ENCODE results near the gene VPS4B. TPM values are rescaled to one million over a fixed set of nuclear protein-coding genes. Genes with fewer than 3 reads are reported as not detected.

Gene VPS4B
- total and polyA plus RNA-seq, 2 of the 8 experiments (the other 6 are each of a cell fraction or from before 2014, with no cell fraction given), result 7.2 to 45.3 TPM

DNA sequence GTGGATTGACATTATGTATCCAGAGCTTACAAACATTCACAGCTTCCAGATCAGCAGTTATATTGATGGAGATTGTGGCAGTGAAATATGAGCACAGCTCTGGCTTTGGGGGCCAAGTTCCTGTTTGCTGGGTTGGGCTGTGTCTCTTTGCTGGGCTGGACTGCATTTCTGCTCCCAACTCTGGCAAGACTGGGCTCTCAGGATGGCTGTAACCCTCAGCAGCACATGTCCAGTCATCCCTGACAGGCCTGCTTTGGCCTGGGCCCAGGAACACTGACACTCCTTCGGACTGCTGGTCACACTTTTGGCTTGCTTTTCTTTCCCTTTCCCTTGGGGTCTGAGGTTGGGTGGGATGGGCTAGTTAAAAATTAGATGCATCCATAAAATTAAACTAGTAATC, 17.9 kb upstream of the VPS4B start:
- H3K27ac ChIP-seq (ENCODE audit: low read depth, low read length), result no peak overlapping the region
- no peak overlapping the region for H3K4ac ChIP-seq (replicated peaks; ENCODE audit: insufficient read length, low read depth, low read length)
- no peak overlapping the region for H2BK120ac ChIP-seq (replicated peaks; ENCODE audit: low read depth, low read length)
- no peak overlapping the region for H3K4me2 ChIP-seq (ENCODE audit: insufficient read depth in 1 of 2, low read depth in 2 of 2, low read length in 2 of 2)
- H3K27me3 ChIP-seq (replicated peaks in 1 of 4; ENCODE audit: control insufficient read depth in 3 of 4, extremely low read depth in 1 of 4, insufficient read depth in 3 of 4, low read length in 3 of 4), result no peaks in the 10 kb centered on the region
- no peak overlapping the region for H2BK15ac ChIP-seq (ENCODE audit: low read length)
- H3K79me2 ChIP-seq (ENCODE audit: control insufficient read depth in 1 of 2, insufficient read depth in 2 of 2, low read length in 2 of 2), result no peaks in the 10 kb centered on the region
- H3K23ac ChIP-seq (ENCODE audit: insufficient read length), result no peak overlapping the region
- H2AK5ac ChIP-seq (ENCODE audit: low read depth, low read length), result no peak overlapping the region
- no peak overlapping the region for H2AFZ ChIP-seq (ENCODE audit: low read length)
- no peak overlapping the region for H4K8ac ChIP-seq (ENCODE audit: extremely low read depth, insufficient read depth, low read length)
- FAIRE-seq (no peak), DNase-seq (ENCODE audit: low read depth in 1 of 2, low spot score in 2 of 2) (no peak)
- ChIA-PET CTCF (ENCODE audit: partially characterized antibody) (interaction anchor here (0.9 to 4.6 kb wide), 19 partner anchors 10 to 523 kb away, joined by 3 to 35 read pairs (median 5); no protein-coding TSS in a partner anchor), POLR2A (ENCODE audit: partially characterized antibody) (interaction anchor here (0.6 to 1.1 kb wide), 2 partner anchors 18 to 78 kb away, joined by 3 to 6 read pairs; partner anchors contain the start of gene VPS4B)
- H3K9ac ChIP-seq (replicated peaks in 1 of 4; ENCODE audit: extremely low read depth in 1 of 4, low read depth in 3 of 4, low read length in 3 of 4), result no peak overlapping the region
- no peak overlapping the region for H3K14ac ChIP-seq (ENCODE audit: insufficient read length)
- H3K56ac ChIP-seq (replicated peaks; ENCODE audit: insufficient read length, low read depth, low read length), result no peak overlapping the region
- no peak overlapping the region for H3K4me3 ChIP-seq (ENCODE audit: extremely low read depth in 1 of 4, insufficient read depth in 2 of 4, low read depth in 3 of 4, low read length in 4 of 4)
- H3K4me1 ChIP-seq (replicated peaks in 1 of 4; ENCODE audit: control insufficient read depth in 3 of 4, insufficient read depth in 4 of 4, low read length in 3 of 4), result no peaks in the 10 kb centered on the region
- no peak overlapping the region for H2BK5ac ChIP-seq (ENCODE audit: low read depth, low read length)
- no peak overlapping the region for H4K5ac ChIP-seq (ENCODE audit: insufficient read length, low read depth, low read length)
- H3K79me1 ChIP-seq (ENCODE audit: low read depth, low read length), result no peaks in the 10 kb centered on the region
- H2BK12ac ChIP-seq (ENCODE audit: low read depth, low read length), result no peak overlapping the region
- no peak overlapping the region for H3K18ac ChIP-seq (ENCODE audit: extremely low read depth, low read length)
- no peak overlapping the region for H2BK20ac ChIP-seq (ENCODE audit: low read length)
- H3K36me3 ChIP-seq (ENCODE audit: control insufficient read depth in 2 of 4, insufficient read depth in 4 of 4, low read length in 3 of 4), result no peaks in the 10 kb centered on the region
- no peaks in the 10 kb centered on the region for H3K9me3 ChIP-seq (ENCODE audit: insufficient read depth in 2 of 2, low read depth in 1 of 2, low read length in 1 of 2)
- WGBS, 2 experiments (ENCODE audit: extremely low coverage in 1 of 2, insufficient coverage in 1 of 2, insufficient read length in 1 of 2, insufficient replicate concordance in 2 of 2, low coverage in 1 of 2, low lambda C conversion rate in 2 of 2, missing lambda C conversion rate in 1 of 2), result 100% methylated on average over 1 of the region's 1 CpG; no CpG with 5 or more reads in 1 of the 2 experiments
- no peaks in the 10 kb centered on the region for H3K23me2 ChIP-seq (ENCODE audit: low read depth, low read length)
- H4K20me1 ChIP-seq (replicated peaks in 1 of 2; ENCODE audit: control insufficient read depth in 1 of 2, insufficient read depth in 2 of 2, low read length in 2 of 2), result peaks cover 0 to 2% of the 10 kb centered on the region in 2 experiments
- H4K91ac ChIP-seq (replicated peaks; ENCODE audit: insufficient read length, low read length), result no peak overlapping the region
- TF ChIP-seq CTBP2 (IDR thresholded peaks at IDR 0.05; ENCODE audit: borderline replicate concordance, insufficient read depth, insufficient read length, low read length), result no peak
- no peak for TF ChIP-seq SIX5 (IDR thresholded peaks at IDR 0.05; ENCODE audit: low read depth, low read length)
- TF ChIP-seq SP2 (IDR thresholded peaks at IDR 0.05; ENCODE audit: low read length), result no peak
- no peak for TF ChIP-seq SP4 (IDR thresholded peaks at IDR 0.05; ENCODE audit: low read length)
- TF ChIP-seq, protein P1, sequence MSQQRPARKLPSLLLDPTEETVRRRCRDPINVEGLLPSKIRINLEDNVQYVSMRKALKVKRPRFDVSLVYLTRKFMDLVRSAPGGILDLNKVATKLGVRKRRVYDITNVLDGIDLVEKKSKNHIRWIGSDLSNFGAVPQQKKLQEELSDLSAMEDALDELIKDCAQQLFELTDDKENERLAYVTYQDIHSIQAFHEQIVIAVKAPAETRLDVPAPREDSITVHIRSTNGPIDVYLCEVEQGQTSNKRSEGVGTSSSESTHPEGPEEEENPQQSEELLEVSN (IDR thresholded peaks at IDR 0.05), result no peak
- no peak for TF ChIP-seq HDAC6 (IDR thresholded peaks at IDR 0.05; ENCODE audit: low read depth, low read length)
- no peak for TF ChIP-seq EGR1 (IDR thresholded peaks at IDR 0.05; ENCODE audit: borderline replicate concordance, low read depth, low read length)
- no peak for TF ChIP-seq POLR2AphosphoS5 (IDR thresholded peaks at IDR 0.05; ENCODE audit: low read depth, low read length)
- no peak for TF ChIP-seq BACH1 (IDR thresholded peaks at IDR 0.05; ENCODE audit: low read length)
- TF ChIP-seq CEBPB (IDR thresholded peaks at IDR 0.05; ENCODE audit: low read depth, low read length), result no peak
- TF ChIP-seq SIRT6 (IDR thresholded peaks at IDR 0.05; ENCODE audit: low read length), result no peak
- TF ChIP-seq YY1 (IDR thresholded peaks at IDR 0.05; ENCODE audit: low read depth, low read length), result no peak
- no peak for TF ChIP-seq SRF (IDR thresholded peaks at IDR 0.05; ENCODE audit: low read depth, low read length)
- TF ChIP-seq CHD1 (IDR thresholded peaks at IDR 0.05; ENCODE audit: low read depth, low read length), result no peak

Data from H1 (cell line).